MCF 10A (cell line): ENCODE results near the gene DHODH. TPM values are rescaled to one million over a fixed set of nuclear protein-coding genes. Genes with fewer than 3 reads are reported as not detected.
"Not testable (repeated sequence)": the region's sequence is repeated elsewhere in the genome, so short reads cannot be mapped to it uniquely, and the experiment has no call there.

Experiments
- BruUV-seq: library from RNA; stranded (reverse); fragments of 400-500 nt; replicated peaks from 2 replicates; lab custom pipeline; 2021; lab: Mats Ljungman, UMichigan
- CTCF ChIA-PET: fragments of 300-600 bp; sonication (Branson Sonifier 250); formaldehyde crosslinking; extraction: SDS; loops from one replicate; lab custom pipeline; 2021; ENCODE audit warnings: antibody characterized with exemption, inconsistent platforms; lab: Yijun Ruan, JAX
- POLR2A ChIA-PET: fragments of 300-600, 350-650 bp; sonication (Branson Sonifier 250); formaldehyde crosslinking; extraction: SDS; loops from one replicate; lab custom pipeline; 2020; ENCODE audit warnings: antibody characterized with exemption, inconsistent platforms; lab: Yijun Ruan, JAX
- DNase-seq: peaks from one replicate; pipeline ENCODE4 v3.0.0-alpha.2; 2018; ENCODE audit not compliant: unreplicated experiment
- H3K27ac Mint-ChIP-seq: one replicate; pipeline ENCODE4 v1.8.0; 2022; ENCODE audit warnings: mild to moderate bottlenecking, low read depth, mixed read lengths; ENCODE audit not compliant: unreplicated experiment
- H3K27me3 Mint-ChIP-seq: one replicate; pipeline ENCODE4 v1.8.0; 2022; ENCODE audit warnings: mixed read lengths; ENCODE audit not compliant: insufficient read depth, unreplicated experiment
- H3K36me3 Mint-ChIP-seq: one replicate; pipeline ENCODE4 v1.8.0; 2022; ENCODE audit warnings: mild to moderate bottlenecking, moderate library complexity, mixed read lengths; ENCODE audit not compliant: insufficient read depth, unreplicated experiment
- H3K4me1 Mint-ChIP-seq: one replicate; pipeline ENCODE4 v1.8.0; 2022; ENCODE audit warnings: mixed read lengths; ENCODE audit not compliant: insufficient read depth, unreplicated experiment
- H3K4me3 Mint-ChIP-seq: one replicate; pipeline ENCODE4 v1.8.0; 2022; ENCODE audit warnings: mild to moderate bottlenecking, moderate library complexity, mixed read lengths; ENCODE audit not compliant: unreplicated experiment
- H3K9me3 Mint-ChIP-seq: one replicate; pipeline ENCODE4 v1.8.0; 2022; ENCODE audit warnings: mixed read lengths; ENCODE audit not compliant: unreplicated experiment
- intact Hi-C: fragments of 100-400 bp; cut with micrococcal nuclease; formaldehyde crosslinking; loops from 2 replicates; pipeline ENCODE4 v1.14.1; 2022
- total RNA-seq: library from RNA; stranded (reverse); gene quantifications from 2 replicates; pipeline ENCODE4 v1.2.3, GENCODE V29; 2022
- TF ChIP-seq, protein P1 (sequence below): fragments of 200-600 bp; IDR thresholded peaks from one replicate; pipeline ENCODE4 v1.8.0; 2022; ENCODE audit warnings: antibody characterized with exemption, mild to moderate bottlenecking; ENCODE audit not compliant: unreplicated experiment

DHODH gene
- total RNA-seq, 1 experiment from 2014 or later = 13.5 TPM

DNA sequence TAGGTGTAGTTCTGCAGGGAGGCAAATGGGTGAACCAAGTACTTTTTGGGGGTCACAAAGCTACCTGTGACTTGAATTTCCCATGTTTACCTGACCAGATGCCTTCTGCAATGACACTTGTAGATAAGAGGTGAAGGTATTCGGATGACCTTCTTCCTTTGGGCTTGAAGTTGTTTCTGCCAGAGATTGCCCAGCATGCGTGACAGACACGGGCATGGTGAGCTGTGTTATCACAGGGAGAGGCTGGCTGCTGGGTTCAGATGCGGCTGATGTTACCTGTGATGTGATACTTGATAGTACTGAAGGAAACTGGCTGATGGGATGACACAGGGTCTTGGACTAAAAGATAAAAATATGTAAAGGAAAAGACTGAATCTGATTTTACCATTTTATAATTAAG, 22.4 kb upstream of the DHODH start:
- intact Hi-C loops = no loop called here
- Mint-ChIP-seq H3K36me3 (no peaks in the 10 kb centered on the region), H3K27me3 (peaks cover 50% of the 10 kb centered on the region), H3K9me3 (no peaks in the 10 kb centered on the region), H3K4me3 (no peak overlapping the region), H3K27ac (no peak overlapping the region), H3K4me1 (no peaks in the 10 kb centered on the region)
- no TSS peak for BruUV-seq
- no peak for DNase-seq
- CTCF ChIA-PET = no interaction called here
- POLR2A ChIA-PET = no interaction called here
- TF ChIP-seq, protein P1, sequence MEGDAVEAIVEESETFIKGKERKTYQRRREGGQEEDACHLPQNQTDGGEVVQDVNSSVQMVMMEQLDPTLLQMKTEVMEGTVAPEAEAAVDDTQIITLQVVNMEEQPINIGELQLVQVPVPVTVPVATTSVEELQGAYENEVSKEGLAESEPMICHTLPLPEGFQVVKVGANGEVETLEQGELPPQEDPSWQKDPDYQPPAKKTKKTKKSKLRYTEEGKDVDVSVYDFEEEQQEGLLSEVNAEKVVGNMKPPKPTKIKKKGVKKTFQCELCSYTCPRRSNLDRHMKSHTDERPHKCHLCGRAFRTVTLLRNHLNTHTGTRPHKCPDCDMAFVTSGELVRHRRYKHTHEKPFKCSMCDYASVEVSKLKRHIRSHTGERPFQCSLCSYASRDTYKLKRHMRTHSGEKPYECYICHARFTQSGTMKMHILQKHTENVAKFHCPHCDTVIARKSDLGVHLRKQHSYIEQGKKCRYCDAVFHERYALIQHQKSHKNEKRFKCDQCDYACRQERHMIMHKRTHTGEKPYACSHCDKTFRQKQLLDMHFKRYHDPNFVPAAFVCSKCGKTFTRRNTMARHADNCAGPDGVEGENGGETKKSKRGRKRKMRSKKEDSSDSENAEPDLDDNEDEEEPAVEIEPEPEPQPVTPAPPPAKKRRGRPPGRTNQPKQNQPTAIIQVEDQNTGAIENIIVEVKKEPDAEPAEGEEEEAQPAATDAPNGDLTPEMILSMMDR = no peak

DNA sequence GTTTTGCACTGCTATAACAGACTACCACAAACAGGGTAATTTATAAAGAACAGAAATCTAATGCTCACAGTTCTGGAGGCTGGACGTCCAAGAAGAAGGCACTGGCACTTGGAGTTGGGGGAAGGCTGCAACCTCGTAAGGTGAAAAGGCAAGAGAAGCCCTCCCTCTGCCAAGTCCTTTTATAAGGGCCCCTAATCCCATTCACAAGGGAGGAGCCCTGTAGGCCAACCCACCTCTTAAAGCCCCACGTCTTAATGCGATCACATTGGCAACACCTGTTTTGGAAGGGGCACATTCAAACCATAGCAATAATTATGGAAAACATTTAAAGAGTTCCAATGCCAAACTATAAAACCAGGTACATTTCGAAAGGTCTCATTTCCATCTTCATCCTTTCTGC, 13.5 kb upstream of the DHODH start:
- H3K4me3 Mint-ChIP-seq = no peak overlapping the region
- intact Hi-C loops = no loop called here
- no peak overlapping the region for H3K27ac Mint-ChIP-seq
- CTCF ChIA-PET = no interaction called here
- peaks cover 38% of the 10 kb centered on the region for H3K27me3 Mint-ChIP-seq
- no peaks in the 10 kb centered on the region for H3K36me3 Mint-ChIP-seq
- POLR2A ChIA-PET = no interaction called here
- TF ChIP-seq, protein P1 = no peak
- no peaks in the 10 kb centered on the region for H3K9me3 Mint-ChIP-seq
- no peaks in the 10 kb centered on the region for H3K4me1 Mint-ChIP-seq
- no TSS peak for BruUV-seq
- no peak for DNase-seq

DNA sequence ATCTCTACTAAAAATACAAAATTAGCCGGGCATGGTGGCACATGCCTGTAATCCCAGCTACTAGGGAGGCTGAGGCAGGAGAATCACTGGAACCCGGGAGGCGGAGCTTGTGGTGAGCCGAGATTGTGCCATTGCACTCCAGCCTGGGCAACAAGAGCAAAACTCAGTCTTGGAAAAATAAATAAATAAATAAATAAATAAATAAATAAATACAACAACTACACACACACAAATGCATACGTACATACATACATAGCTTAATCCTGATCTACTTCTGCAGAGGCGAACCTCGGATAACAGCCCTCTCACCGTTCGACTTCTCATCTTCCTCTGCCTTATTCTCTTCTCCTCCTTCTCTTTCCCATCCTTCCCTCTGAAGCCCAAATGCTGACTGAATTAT, 11.0 kb upstream of the DHODH start:
- DNase-seq, H3K4me1 Mint-ChIP-seq, H3K4me3 Mint-ChIP-seq, BruUV-seq, H3K9me3 Mint-ChIP-seq, intact Hi-C loops, H3K36me3 Mint-ChIP-seq, H3K27ac Mint-ChIP-seq: not testable (repeated sequence)
- POLR2A ChIA-PET = interaction anchor here (0.6 kb wide), 1 partner anchor 9 kb away, joined by 3 read pairs; no protein-coding TSS in a partner anchor
- CTCF ChIA-PET = interaction anchor here (1.4 kb wide), 1 partner anchor 36 kb away, joined by 5 read pairs; no protein-coding TSS in a partner anchor
- peaks cover 25% of the 10 kb centered on the region for H3K27me3 Mint-ChIP-seq

DNA sequence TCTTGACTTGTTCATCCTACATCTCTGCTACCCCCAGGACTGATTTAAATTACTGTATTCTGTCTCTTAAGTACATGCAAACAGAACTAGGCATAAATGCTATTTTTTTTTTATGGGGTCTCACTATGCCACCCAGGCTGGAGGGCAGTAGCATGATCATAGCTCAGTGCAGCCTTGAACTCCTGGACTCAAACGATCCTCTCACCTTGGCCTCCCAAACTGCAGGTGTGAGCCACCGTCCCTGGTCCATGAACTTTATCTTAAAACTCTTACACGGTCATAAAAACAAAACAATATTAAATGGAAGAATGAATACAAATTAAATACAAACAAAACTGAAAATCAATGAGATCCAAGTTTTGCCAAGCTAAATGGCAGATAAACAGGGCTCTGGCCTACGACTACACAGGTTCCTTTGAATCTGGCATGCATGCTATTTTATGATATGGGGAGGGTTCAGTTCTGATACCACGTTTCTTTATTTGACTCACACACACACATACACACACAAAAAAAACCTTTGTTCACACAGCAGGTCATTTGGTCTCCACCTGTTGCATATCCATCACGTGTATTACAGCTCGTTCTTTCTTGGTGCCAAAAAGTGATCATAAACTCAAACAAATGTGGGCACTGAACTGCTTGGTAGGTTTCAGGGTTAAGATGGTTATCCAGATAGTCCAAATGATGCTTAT, 7.2 kb upstream of the DHODH start:
- intact Hi-C loops = no loop called here
- Mint-ChIP-seq H3K4me3 (no peak overlapping the region), H3K9me3 (no peaks in the 10 kb centered on the region), H3K4me1 (no peaks in the 10 kb centered on the region), H3K27me3 (peaks cover 39% of the 10 kb centered on the region), H3K27ac (no peak overlapping the region), H3K36me3 (no peaks in the 10 kb centered on the region)
- POLR2A ChIA-PET = interaction anchor here (0.6 to 0.7 kb wide), 3 partner anchors 11 to 1335 kb away, joined by 3 read pairs; no protein-coding TSS in a partner anchor
- BruUV-seq = no TSS peak
- CTCF ChIA-PET = interaction anchor here (1.1 kb wide), 1 partner anchor 123 kb away, joined by 3 read pairs; no protein-coding TSS in a partner anchor
- TF ChIP-seq, protein P1 = no peak
- DNase-seq = no peak
